HEK293 (cell line): ENCODE measurements around the gene DNAH11.

Experiments used
- CTCF ChIA-PET: fragments of 350-600 bp; formaldehyde crosslinking; extraction: SDS; loops from one replicate; lab custom pipeline; 2021; ENCODE audit warnings: antibody characterized with exemption; lab: Yijun Ruan, JAX
- POLR2A ChIA-PET: fragments of 300-600 bp; formaldehyde crosslinking; extraction: SDS; loops from one replicate; lab custom pipeline; 2020; ENCODE audit warnings: antibody characterized with exemption, inconsistent platforms; lab: Yijun Ruan, JAX
- H3K27ac ChIP-seq: fragments of 200-500 bp; sonication (Bioruptor generic); 2 replicates; pipeline ENCODE4 v1.5.1; 2014; ENCODE audit warnings: low read depth, low read length, control low read depth, inconsistent platforms; ENCODE audit errors: extremely low read depth
- H3K36me3 ChIP-seq, 2 experiments: fragments of 200-500 bp in 1 of 2; sonication (Bioruptor generic) in 1 of 2; 1 replicate in 1 of 2; 2 replicates in 1 of 2; pipeline ENCODE4 v1.5.1; 2014 to 2017; ENCODE audit warnings: inconsistent platforms in 2 of 2, low read length in 2 of 2; ENCODE audit not compliant: control insufficient read depth in 2 of 2, insufficient read depth in 1 of 2
- H3K4me1 ChIP-seq: fragments of 200-500 bp; sonication (Bioruptor generic); 2 replicates; pipeline ENCODE4 v1.5.1; 2014; ENCODE audit warnings: mild to moderate bottlenecking, low read length, inconsistent platforms; ENCODE audit not compliant: control insufficient read depth, insufficient read depth
- H3K4me3 ChIP-seq: 2 replicates; pipeline ENCODE4 v1.5.1; 2011; ENCODE audit warnings: low read depth, mild to moderate bottlenecking, control low read depth, low read length, moderate library complexity
- H3K9me3 ChIP-seq: fragments of 200-500 bp; sonication (Bioruptor generic); 2 replicates; pipeline ENCODE4 v1.5.1; 2014; ENCODE audit warnings: low read depth, low read length, inconsistent platforms; ENCODE audit not compliant: control insufficient read depth, insufficient read depth
- GLIS1 ChIP-seq: fragments of 450-650 bp; formaldehyde crosslinking; IDR thresholded peaks from 2 replicates; pipeline ENCODE4 v1.5.1; 2016; ENCODE audit warnings: missing biosample characterization, missing genetic modification characterization
- IKZF3 ChIP-seq: fragments of 450-650 bp; IDR thresholded peaks from 2 replicates; pipeline ENCODE4 v1.5.0; 2018; ENCODE audit warnings: missing biosample characterization, mild to moderate bottlenecking, missing genetic modification characterization, moderate library complexity
- KLF16 ChIP-seq: fragments of 450-650 bp; formaldehyde crosslinking; IDR thresholded peaks from 2 replicates; pipeline ENCODE4 v1.5.1; 2017; ENCODE audit warnings: missing biosample characterization, missing genetic modification characterization
- KLF8 ChIP-seq: fragments of 450-650 bp; formaldehyde crosslinking; IDR thresholded peaks from 2 replicates; pipeline ENCODE4 v1.5.1; 2016; ENCODE audit warnings: missing biosample characterization, missing genetic modification characterization
- OVOL3 ChIP-seq: fragments of 450-650 bp; formaldehyde crosslinking; IDR thresholded peaks from 2 replicates; pipeline ENCODE4 v1.5.1; 2016; ENCODE audit warnings: missing biosample characterization, missing genetic modification characterization
- SP3 ChIP-seq: fragments of 450-650 bp; formaldehyde crosslinking; IDR thresholded peaks from 2 replicates; pipeline ENCODE4 v1.5.1; 2016; ENCODE audit warnings: missing biosample characterization, missing genetic modification characterization
- TCF7L2 ChIP-seq: IDR thresholded peaks from 2 replicates; pipeline ENCODE4 v1.6.1; 2011; ENCODE audit warnings: low read depth, mild to moderate bottlenecking, inconsistent platforms, low read length, moderate library complexity, borderline replicate concordance
- TRIM28 ChIP-seq: IDR thresholded peaks from 2 replicates; pipeline ENCODE4 v1.6.1; 2011; ENCODE audit warnings: low read length, control low read depth, borderline replicate concordance
- ZBTB26 ChIP-seq: fragments of 450-650 bp; formaldehyde crosslinking; optimal IDR thresholded peaks from 2 replicates; pipeline ENCODE3; 2016; ENCODE audit warnings: missing biosample characterization, mild to moderate bottlenecking, missing genetic modification characterization
- ZBTB44 ChIP-seq: fragments of 450-650 bp; IDR thresholded peaks from 2 replicates; pipeline ENCODE4 v1.5.1; 2018; ENCODE audit warnings: missing biosample characterization, mild to moderate bottlenecking, missing genetic modification characterization
- ZFP69B ChIP-seq: fragments of 450-650 bp; formaldehyde crosslinking; IDR thresholded peaks from 2 replicates; pipeline ENCODE4 v1.5.1; 2016; ENCODE audit warnings: missing biosample characterization, missing genetic modification characterization
- ZNF114 ChIP-seq: fragments of 450-650 bp; formaldehyde crosslinking; IDR thresholded peaks from 2 replicates; pipeline ENCODE4 v1.5.0; 2017; ENCODE audit warnings: missing biosample characterization, missing genetic modification characterization
- ZNF138 ChIP-seq: fragments of 450-650 bp; formaldehyde crosslinking; IDR thresholded peaks from 2 replicates; pipeline ENCODE4 v1.5.1; 2016; ENCODE audit warnings: missing biosample characterization, missing genetic modification characterization, borderline replicate concordance
- ZNF148 ChIP-seq: fragments of 450-650 bp; formaldehyde crosslinking; IDR thresholded peaks from 2 replicates; pipeline ENCODE4 v1.5.0; 2017; ENCODE audit warnings: missing biosample characterization, missing genetic modification characterization, borderline replicate concordance
- ZNF155 ChIP-seq: fragments of 450-650 bp; formaldehyde crosslinking; IDR thresholded peaks from 2 replicates; pipeline ENCODE4 v1.5.1; 2016; ENCODE audit warnings: missing biosample characterization, missing genetic modification characterization
- ZNF169 ChIP-seq: fragments of 450-650 bp; formaldehyde crosslinking; IDR thresholded peaks from 2 replicates; pipeline ENCODE4 v1.5.1; 2016; ENCODE audit warnings: missing biosample characterization, missing genetic modification characterization
- ZNF214 ChIP-seq: fragments of 450-650 bp; formaldehyde crosslinking; IDR thresholded peaks from 2 replicates; pipeline ENCODE4 v1.5.1; 2017; ENCODE audit warnings: missing biosample characterization, mild to moderate bottlenecking, missing genetic modification characterization, borderline replicate concordance
- ZNF266 ChIP-seq: fragments of 450-650 bp; formaldehyde crosslinking; IDR thresholded peaks from 2 replicates; pipeline ENCODE4 v1.5.1; 2016; ENCODE audit warnings: missing biosample characterization, missing genetic modification characterization, low read depth
- ZNF501 ChIP-seq: fragments of 450-650 bp; formaldehyde crosslinking; IDR thresholded peaks from 2 replicates; pipeline ENCODE4 v1.5.1; 2016; ENCODE audit warnings: missing biosample characterization, missing genetic modification characterization
- ZNF580 ChIP-seq: fragments of 450-650 bp; formaldehyde crosslinking; IDR thresholded peaks from 2 replicates; pipeline ENCODE4 v1.5.1; 2016; ENCODE audit warnings: missing biosample characterization, missing genetic modification characterization
- ZNF585B ChIP-seq: fragments of 450-650 bp; formaldehyde crosslinking; IDR thresholded peaks from 2 replicates; pipeline ENCODE4 v1.5.1; 2016; ENCODE audit warnings: missing biosample characterization, missing genetic modification characterization
- ZNF623 ChIP-seq: fragments of 450-650 bp; formaldehyde crosslinking; IDR thresholded peaks from 2 replicates; pipeline ENCODE4 v1.5.1; 2016; ENCODE audit warnings: missing biosample characterization, missing genetic modification characterization
- ZNF626 ChIP-seq: fragments of 450-650 bp; sonication (Bioruptor Pico); formaldehyde crosslinking; IDR thresholded peaks from 2 replicates; pipeline ENCODE4 v1.5.1; 2018; ENCODE audit warnings: missing biosample characterization, missing genetic modification characterization, inconsistent platforms
- ZNF658 ChIP-seq: fragments of 450-650 bp; formaldehyde crosslinking; IDR thresholded peaks from 2 replicates; pipeline ENCODE4; 2016; ENCODE audit warnings: missing biosample characterization, missing genetic modification characterization
- ZNF670 ChIP-seq: fragments of 450-650 bp; formaldehyde crosslinking; IDR thresholded peaks from 2 replicates; pipeline ENCODE4 v1.5.1; 2016; ENCODE audit warnings: missing biosample characterization, missing genetic modification characterization, low read depth
- ZNF76 ChIP-seq: fragments of 450-650 bp; formaldehyde crosslinking; IDR thresholded peaks from 2 replicates; pipeline ENCODE4; 2016; ENCODE audit warnings: low read depth, missing biosample characterization, missing genetic modification characterization, borderline replicate concordance
- ZNF776 ChIP-seq: fragments of 450-650 bp; formaldehyde crosslinking; IDR thresholded peaks from 2 replicates; pipeline ENCODE4 v1.5.0; 2017; ENCODE audit warnings: missing biosample characterization, missing genetic modification characterization, borderline replicate concordance
- ZNF837 ChIP-seq: fragments of 450-650 bp; formaldehyde crosslinking; IDR thresholded peaks from 2 replicates; pipeline ENCODE4 v1.5.1; 2016; ENCODE audit warnings: missing biosample characterization, missing genetic modification characterization
- ZSCAN5A ChIP-seq: fragments of 450-650 bp; formaldehyde crosslinking; IDR thresholded peaks from 2 replicates; pipeline ENCODE4 v1.5.1; 2016; ENCODE audit warnings: missing biosample characterization, missing genetic modification characterization
- ZXDB ChIP-seq: fragments of 450-650 bp; formaldehyde crosslinking; IDR thresholded peaks from 2 replicates; pipeline ENCODE4 v1.5.1; 2016; ENCODE audit warnings: missing biosample characterization, missing genetic modification characterization

DNAH11 gene

GRCh38 chr7:21916176-21916575 is 373.3 kb downstream of the DNAH11 start:
- TF ChIP-seq ZNF670 (tag by site-specific recombination) (no peak), ZXDB (tag by site-specific recombination) (no peak), ZNF626 (no peak), ZNF580 (no peak), ZNF155 (tag by site-specific recombination) (no peak), GLIS1 (tag by site-specific recombination) (no peak), ZNF148 (tag by site-specific recombination) (no peak), ZNF266 (tag by site-specific recombination) (no peak), ZNF776 (tag by site-specific recombination) (no peak), ZBTB44 (tag by site-specific recombination) (no peak), ZNF837 (no peak), ZNF658 (no peak), ZNF501 (tag by site-specific recombination) (no peak), ZSCAN5A (tag by site-specific recombination) (no peak), ZNF623 (tag by site-specific recombination) (no peak), ZNF585B (tag by site-specific recombination) (no peak)
- H3K4me1 ChIP-seq = peaks cover 3% of the 10 kb centered on the region; the same call in 1 of the 2 replicates
- POLR2A ChIA-PET = no interaction called here
- CTCF ChIA-PET = interaction anchor here (0.7 kb wide), 1 partner anchor 124 kb away, joined by 3 read pairs; no protein-coding TSS in a partner anchor
- H3K27ac ChIP-seq = no peak overlapping the region
- no peak overlapping the region for H3K4me3 ChIP-seq
- H3K9me3 ChIP-seq = no peaks in the 10 kb centered on the region
- peaks cover 4 to 40% of the 10 kb centered on the region in 2 experiments for H3K36me3 ChIP-seq

- ChIA-PET CTCF (no interaction called here), POLR2A (no interaction called here)
- peaks cover 3% of the 10 kb centered on the region; the same call in 1 of the 2 replicates for H3K4me1 ChIP-seq
- H3K9me3 ChIP-seq = no peaks in the 10 kb centered on the region
- H3K4me3 ChIP-seq = no peak overlapping the region
- H3K27ac ChIP-seq = no peak overlapping the region
- peaks cover 4 to 35% of the 10 kb centered on the region in 2 experiments for H3K36me3 ChIP-seq
- TF ChIP-seq IKZF3 (tag by site-specific recombination) (no peak), ZSCAN5A (tag by site-specific recombination) (no peak), ZFP69B (no peak), KLF8 (tag by site-specific recombination) (no peak), ZNF138 (no peak), KLF16 (tag by site-specific recombination) (no peak), OVOL3 (tag by site-specific recombination) (no peak), SP3 (tag by site-specific recombination) (no peak), TCF7L2 (no peak), ZNF214 (tag by site-specific recombination) (no peak), ZNF76 (tag by site-specific recombination) (no peak), ZNF169 (tag by site-specific recombination) (no peak), TRIM28 (no peak), ZNF114 (tag by site-specific recombination) (no peak), ZBTB26 (no peak)
These were observed 373.8 kb downstream of the DNAH11 start for GRCh38 chr7:21916629-21917028.
